Duodenal mucosa (tissue), 2 donors: ENCODE measurements around the gene CBFA2T3.

Experiments
- H3K27ac ChIP-seq: one replicate; pipeline ENCODE4 v1.7.0; 2013; ENCODE audit warnings: low read depth, low read length
- H3K27me3 ChIP-seq, 2 donors: one replicate each; pipeline ENCODE4 v1.7.0; 2013; ENCODE audit warnings: low read length in 2 of 2, control low read depth in 1 of 2; ENCODE audit not compliant: insufficient read depth in 2 of 2, control insufficient read depth in 1 of 2
- H3K36me3 ChIP-seq, 2 donors: one replicate each; pipeline ENCODE4 v1.7.0; 2013; ENCODE audit warnings: low read length in 2 of 2, control low read depth in 1 of 2; ENCODE audit not compliant: insufficient read depth in 2 of 2, control insufficient read depth in 1 of 2
- H3K4me1 ChIP-seq, 2 donors: one replicate each; pipeline ENCODE4 v1.7.0; 2013; ENCODE audit warnings: low read length in 2 of 2, control low read depth in 1 of 2; ENCODE audit not compliant: insufficient read depth in 2 of 2, control insufficient read depth in 1 of 2
- H3K4me3 ChIP-seq, 2 donors: one replicate each; pipeline ENCODE4 v1.7.0; 2013; ENCODE audit warnings: low read length in 2 of 2, low read depth in 1 of 2
- H3K9ac ChIP-seq, 2 donors: one replicate each; pipeline ENCODE4 v1.7.0; 2013; ENCODE audit warnings: low read length in 2 of 2, low read depth in 1 of 2
- H3K9me3 ChIP-seq, 2 donors: one replicate each; pipeline ENCODE4 v1.7.0; 2013; ENCODE audit warnings: low read length in 2 of 2, control low read depth in 1 of 2; ENCODE audit not compliant: control insufficient read depth in 1 of 2

Gene CBFA2T3

GRCh38 chr16:88846088-88846487 is 130.9 kb downstream of the CBFA2T3 start:
- no peaks in the 10 kb centered on the region for H3K9me3 ChIP-seq
- no peak overlapping the region for H3K4me3 ChIP-seq
- H3K27ac ChIP-seq: no peak overlapping the region
- peaks cover 0 to 15% of the 10 kb centered on the region in 2 donors for H3K36me3 ChIP-seq
- no peaks in the 10 kb centered on the region for H3K27me3 ChIP-seq
- no peak overlapping the region for H3K9ac ChIP-seq
- H3K4me1 ChIP-seq: no peaks in the 10 kb centered on the region

DNA sequence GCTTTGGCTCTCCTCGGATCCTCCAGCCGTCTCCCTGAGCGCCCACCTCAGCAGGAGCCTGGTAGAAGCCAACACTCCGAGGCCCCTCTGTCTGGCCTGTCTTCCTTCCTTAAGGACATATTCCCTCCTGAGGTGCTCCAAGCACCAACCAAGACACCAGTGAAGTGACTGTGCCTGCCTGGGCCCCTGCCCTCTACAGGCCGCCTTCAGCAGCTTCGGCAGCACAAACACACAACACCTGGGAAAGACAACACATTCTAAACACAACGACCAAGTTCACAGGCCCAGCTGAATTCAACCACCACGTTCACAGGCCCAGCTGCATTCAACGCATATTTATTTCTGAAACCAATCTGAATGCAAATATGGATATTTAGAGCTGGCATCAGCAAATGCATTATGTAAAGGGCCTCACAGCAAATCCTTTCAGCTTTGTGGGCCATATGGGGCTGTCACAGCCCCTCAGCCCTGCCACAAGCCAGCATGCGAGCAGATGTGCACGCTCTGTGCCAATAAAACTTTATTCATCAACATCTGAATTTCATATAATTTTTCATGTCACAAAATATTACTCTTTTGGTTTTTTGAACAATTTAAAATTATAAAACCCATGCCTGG is 132.5 kb downstream of the CBFA2T3 start:
- Histone ChIP-seq H3K36me3 (peaks cover 0 to 17% of the 10 kb centered on the region in 2 donors), H3K9ac (no peak overlapping the region), H3K27me3 (no peaks in the 10 kb centered on the region), H3K9me3 (no peaks in the 10 kb centered on the region), H3K4me1 (no peaks in the 10 kb centered on the region), H3K27ac (no peak overlapping the region), H3K4me3 (no peak overlapping the region)

GRCh38 chr16:88843256-88843655 is 133.8 kb downstream of the CBFA2T3 start:
- peaks cover 0 to 28% of the 10 kb centered on the region in 2 donors for H3K36me3 ChIP-seq
- no peak overlapping the region for H3K27ac ChIP-seq
- H3K9me3 ChIP-seq: no peaks in the 10 kb centered on the region
- H3K4me3 ChIP-seq: no peak overlapping the region
- H3K4me1 ChIP-seq: no peaks in the 10 kb centered on the region
- H3K27me3 ChIP-seq: no peaks in the 10 kb centered on the region
- H3K9ac ChIP-seq: no peak overlapping the region

GRCh38 chr16:88842806-88843205 is 134.2 kb downstream of the CBFA2T3 start:
- Histone ChIP-seq H3K9me3 (no peaks in the 10 kb centered on the region), H3K9ac (no peak overlapping the region), H3K36me3 (peaks cover 0 to 30% of the 10 kb centered on the region in 2 donors)

GRCh38 chr16:88842308-88842756 is 134.7 kb downstream of the CBFA2T3 start:
- Histone ChIP-seq H3K4me3 (no peak overlapping the region), H3K36me3 (peaks cover 0 to 30% of the 10 kb centered on the region in 2 donors), H3K4me1 (no peaks in the 10 kb centered on the region), H3K9ac (no peak overlapping the region), H3K27me3 (no peaks in the 10 kb centered on the region), H3K9me3 (no peaks in the 10 kb centered on the region), H3K27ac (no peak overlapping the region)

More at GRCh38 chr16:88842806-88843205, 134.2 kb downstream of the CBFA2T3 start:
- Histone ChIP-seq H3K4me3 (no peak overlapping the region), H3K27me3 (no peaks in the 10 kb centered on the region), H3K27ac (no peak overlapping the region), H3K4me1 (no peaks in the 10 kb centered on the region)

GRCh38 chr16:88841521-88842307 is 135.3 kb downstream of the CBFA2T3 start:
- Histone ChIP-seq H3K27me3 (no peaks in the 10 kb centered on the region), H3K36me3 (peaks cover 0 to 30% of the 10 kb centered on the region in 2 donors), H3K9ac (no peak overlapping the region), H3K27ac (no peak overlapping the region), H3K4me1 (no peaks in the 10 kb centered on the region), H3K9me3 (no peaks in the 10 kb centered on the region), H3K4me3 (no peak overlapping the region)

- no peak overlapping the region for H3K4me3 ChIP-seq
- H3K9me3 ChIP-seq: no peaks in the 10 kb centered on the region
- no peak overlapping the region for H3K27ac ChIP-seq
- H3K4me1 ChIP-seq: no peaks in the 10 kb centered on the region
- peaks cover 0 to 30% of the 10 kb centered on the region in 2 donors for H3K36me3 ChIP-seq
- H3K27me3 ChIP-seq: no peaks in the 10 kb centered on the region
- no peak overlapping the region for H3K9ac ChIP-seq
Observed at GRCh38 chr16:88840600-88841215, 136.3 kb downstream of the CBFA2T3 start.

GRCh38 chr16:88839745-88840599 is 137.0 kb downstream of the CBFA2T3 start:
- Histone ChIP-seq H3K9ac (no peak overlapping the region), H3K9me3 (no peaks in the 10 kb centered on the region), H3K4me3 (no peak overlapping the region), H3K4me1 (no peaks in the 10 kb centered on the region), H3K27me3 (no peaks in the 10 kb centered on the region), H3K36me3 (peaks cover 0 to 38% of the 10 kb centered on the region in 2 donors), H3K27ac (no peak overlapping the region)

- Histone ChIP-seq H3K4me3 (no peak overlapping the region), H3K27me3 (no peaks in the 10 kb centered on the region), H3K36me3 (peaks cover 0 to 40% of the 10 kb centered on the region in 2 donors), H3K9ac (no peak overlapping the region), H3K4me1 (no peaks in the 10 kb centered on the region), H3K27ac (no peak overlapping the region), H3K9me3 (no peaks in the 10 kb centered on the region)
Observed at GRCh38 chr16:88839026-88839529, 137.9 kb downstream of the CBFA2T3 start.
